Non-pigmented ciliary epithelial cell (primary cell): ENCODE results near the gene TERF2IP.

Experiments used
- DNase-seq: peaks from one replicate; pipeline ENCODE4 v3.0.0-alpha.2; 2010; ENCODE audit warnings: low read depth

TERF2IP gene

DNA sequence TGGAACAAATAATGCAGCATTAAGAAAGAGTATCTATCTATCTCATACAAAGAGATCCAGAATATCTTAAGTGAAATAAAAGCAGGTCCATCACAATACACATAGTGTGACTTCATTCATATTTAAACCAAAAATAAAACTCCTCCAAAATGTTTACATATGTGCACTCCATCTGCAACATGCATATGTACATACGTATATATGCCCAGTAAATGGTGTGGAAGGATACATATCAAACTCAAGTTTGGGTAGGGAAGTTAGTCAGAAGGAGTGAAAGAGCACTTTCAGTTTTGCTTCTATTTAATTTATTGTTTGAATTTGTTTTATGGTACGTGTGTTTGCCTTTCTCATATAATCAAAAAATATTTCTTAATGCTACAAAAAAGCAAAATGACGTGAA is 12.5 kb upstream of the TERF2IP start:
- DNase-seq: no peak

DNA sequence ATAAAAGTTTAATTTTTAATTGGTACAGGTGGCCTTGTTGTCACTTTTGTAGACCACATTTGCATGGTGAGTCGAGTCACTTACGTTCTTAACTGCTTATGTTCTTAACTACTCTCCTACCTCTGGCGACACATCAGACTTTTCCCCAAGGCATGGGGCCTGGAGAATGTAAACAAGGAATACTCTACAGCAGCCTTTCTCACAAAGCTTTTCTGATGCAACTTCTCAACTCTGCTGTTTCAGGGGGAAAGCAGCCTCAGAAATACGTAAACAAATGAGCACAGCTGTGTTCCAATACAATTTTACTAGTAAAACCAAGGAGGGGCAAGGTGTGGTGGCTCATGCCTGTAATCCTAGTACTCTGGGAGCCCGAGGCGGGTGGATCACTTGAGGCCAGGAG is 7.0 kb upstream of the TERF2IP start:
- no peak for DNase-seq

GRCh38 chr16:75644240-75645012 is 3.1 kb upstream of the TERF2IP start:
- DNase-seq: no peak

DNA sequence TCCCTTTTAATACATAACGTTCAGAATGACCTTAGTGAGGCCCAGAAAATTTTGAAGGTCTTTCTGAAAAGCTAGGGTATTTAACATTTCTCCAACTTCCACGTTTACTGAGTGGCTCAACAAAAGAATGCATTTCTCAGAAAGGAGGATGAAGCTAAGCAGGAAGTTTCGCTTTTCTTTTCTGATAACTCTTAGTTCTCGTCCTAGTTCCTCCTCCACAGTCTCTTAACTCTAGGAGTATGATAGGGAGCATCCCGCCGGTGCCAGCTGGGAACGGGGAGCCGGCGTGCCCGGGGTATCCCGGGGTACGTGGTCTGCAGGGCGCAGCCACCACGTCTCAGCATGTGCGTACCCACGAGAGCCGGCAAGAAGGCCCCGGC is 471 bp upstream of the TERF2IP start:
- DNase-seq: no peak

GRCh38 chr16:75648265-75649076 is 898 bp downstream of the TERF2IP start:
- peak; percentile 28 for DNase-seq

- no peak for DNase-seq
These were observed 6.3 kb downstream of the TERF2IP start for GRCh38 chr16:75653922-75654321.

DNA sequence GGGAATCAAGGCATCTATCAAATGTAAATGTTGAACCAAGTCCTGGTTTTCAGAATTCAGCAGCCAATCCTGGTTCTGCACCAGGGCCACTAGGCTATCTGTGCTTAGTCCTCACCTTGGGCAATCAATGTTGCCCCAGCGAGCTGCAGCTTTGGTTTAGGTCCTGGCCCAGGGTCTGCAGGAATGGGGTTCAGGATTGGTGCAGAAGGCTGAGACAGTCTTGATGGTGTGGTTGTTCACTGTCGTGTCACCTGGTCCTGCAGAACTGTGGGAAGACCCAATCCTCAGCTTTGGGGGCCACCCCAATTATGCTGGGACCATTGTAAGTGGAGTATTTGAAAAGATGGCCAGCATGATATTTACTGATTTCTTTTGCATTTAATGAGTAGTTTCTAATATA is 10.6 kb downstream of the TERF2IP start:
- DNase-seq: no peak

DNA sequence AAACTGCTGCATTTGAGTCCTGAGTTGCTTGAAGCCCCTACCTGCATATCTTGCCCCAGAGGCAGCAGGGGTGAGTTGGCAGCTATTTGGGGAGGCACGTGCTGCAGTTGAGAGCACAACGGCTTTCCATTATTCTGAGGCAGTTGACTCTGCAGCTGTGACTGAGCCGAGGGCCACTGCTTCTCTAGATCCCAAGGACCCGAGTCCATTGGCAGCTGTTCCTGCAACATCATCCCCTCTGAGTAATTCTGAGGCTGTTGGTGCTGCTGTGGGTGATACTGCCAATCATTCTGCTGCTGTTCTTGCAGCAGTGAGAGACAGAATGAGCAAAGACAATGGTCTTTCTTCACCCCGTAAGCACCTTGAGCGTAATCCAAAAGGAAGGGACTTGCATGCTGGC is 12.7 kb downstream of the TERF2IP start:
- DNase-seq: no peak

DNA sequence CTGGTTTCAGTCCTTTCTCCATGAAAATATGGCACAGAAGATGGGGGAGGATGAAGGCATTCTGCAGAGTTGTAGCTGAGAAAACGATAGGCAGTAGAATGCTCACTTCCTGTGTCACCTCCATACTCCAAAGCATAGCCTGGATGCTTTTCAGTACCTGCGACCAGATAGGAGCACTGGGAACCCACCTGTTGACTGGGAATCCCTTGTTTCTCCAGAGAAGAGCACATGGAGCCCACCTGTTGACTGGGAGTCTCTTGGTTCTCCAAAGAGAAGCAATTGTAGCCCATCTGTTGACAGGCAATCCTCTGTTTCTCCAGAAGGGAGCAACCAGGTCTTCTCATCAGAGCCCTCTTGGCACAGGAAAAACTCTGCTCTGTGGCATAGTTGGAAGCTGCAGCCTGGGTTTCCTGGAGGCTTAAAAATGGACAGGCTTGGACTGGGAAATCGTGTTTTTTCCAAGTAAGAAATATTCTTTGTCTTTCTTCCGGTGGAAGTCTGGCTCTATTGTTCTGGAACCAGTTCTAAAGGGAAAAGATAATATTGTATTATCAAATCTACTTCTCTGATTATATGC is 13.2 kb downstream of the TERF2IP start:
- DNase-seq: no peak

GRCh38 chr16:75667503-75667902 is 19.9 kb downstream of the TERF2IP start:
- DNase-seq: no peak

- no peak for DNase-seq
These were observed 29.3 kb downstream of the TERF2IP start, which contains the start of gene CPHXL2 for GRCh38 chr16:75676909-75677308. TSS of gene CPHXL2 (minus strand) at chr16:75677009. CDS start at chr16:75676999, 10 bp downstream.

DNA sequence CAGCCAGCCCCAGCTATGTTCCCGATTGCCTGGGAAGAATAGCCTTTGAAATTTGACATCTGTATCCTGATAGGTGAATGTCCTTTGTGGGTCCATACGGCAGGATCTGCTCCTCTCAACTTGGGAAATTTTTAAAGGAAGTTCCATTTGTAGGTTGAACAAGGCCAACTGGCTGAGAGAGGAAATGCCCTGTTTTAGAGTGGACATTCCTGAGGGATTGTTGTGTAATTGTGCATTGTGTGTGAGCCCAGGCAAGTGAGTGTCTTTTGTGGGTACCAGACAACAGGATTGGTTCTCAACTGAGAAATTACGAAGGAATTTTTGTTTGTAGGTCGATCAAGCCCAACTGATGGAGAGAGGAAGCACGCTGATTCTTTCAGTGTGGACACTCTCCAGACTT is 31.8 kb downstream of the TERF2IP start:
- no peak for DNase-seq

DNA sequence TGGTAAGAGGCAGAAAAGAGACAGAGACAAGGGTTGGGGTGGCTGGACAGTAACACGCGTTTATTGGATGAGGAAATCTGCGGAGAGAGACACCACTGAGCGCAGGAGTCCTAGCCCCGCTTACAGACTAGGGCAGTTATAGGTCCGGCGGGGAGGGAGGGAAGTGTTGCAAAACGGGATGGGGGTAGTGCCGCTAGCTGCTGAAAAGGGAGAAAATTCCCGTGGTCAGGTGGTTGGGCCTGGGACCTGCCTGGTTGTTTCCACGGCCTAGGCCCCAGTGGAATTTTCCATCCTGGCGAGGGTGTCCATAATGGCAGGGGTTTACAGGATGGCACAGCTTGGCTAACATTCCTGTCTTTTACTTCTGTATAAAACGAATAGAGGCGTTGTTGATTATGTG is 34.7 kb downstream of the TERF2IP start:
- no peak for DNase-seq

- DNase-seq: no peak
These were observed 39.8 kb downstream of the TERF2IP start for GRCh38 chr16:75687361-75687760.

DNA sequence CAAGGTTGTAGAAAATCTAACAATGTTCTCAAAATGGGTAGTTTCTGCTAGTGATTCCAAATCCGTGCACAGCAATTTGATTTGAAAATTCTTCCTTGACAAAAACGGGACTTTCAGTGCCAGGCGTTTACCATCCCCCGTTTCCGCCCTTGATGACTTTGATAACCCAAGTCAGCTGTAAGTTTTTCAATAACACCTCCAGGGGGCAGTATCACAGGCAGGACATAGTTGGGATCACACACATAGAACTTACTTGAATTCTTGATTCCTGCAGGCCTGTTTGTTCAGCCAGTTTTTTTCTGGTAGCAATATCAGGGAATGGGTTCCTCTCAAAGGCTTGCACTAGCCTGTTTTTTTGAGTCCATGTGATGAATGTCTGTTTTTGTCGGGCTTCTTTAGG is 48.1 kb downstream of the TERF2IP start:
- no peak for DNase-seq

- DNase-seq: no peak
These were observed 50.0 kb downstream of the TERF2IP start for GRCh38 chr16:75697571-75697970.

- DNase-seq: no peak
These were observed 53.8 kb downstream of the TERF2IP start, which contains the start of gene DUXB for GRCh38 chr16:75701361-75701760. TSS of gene DUXB (minus strand) at chr16:75701461. CDS start at chr16:75701418, 43 bp downstream.

DNA sequence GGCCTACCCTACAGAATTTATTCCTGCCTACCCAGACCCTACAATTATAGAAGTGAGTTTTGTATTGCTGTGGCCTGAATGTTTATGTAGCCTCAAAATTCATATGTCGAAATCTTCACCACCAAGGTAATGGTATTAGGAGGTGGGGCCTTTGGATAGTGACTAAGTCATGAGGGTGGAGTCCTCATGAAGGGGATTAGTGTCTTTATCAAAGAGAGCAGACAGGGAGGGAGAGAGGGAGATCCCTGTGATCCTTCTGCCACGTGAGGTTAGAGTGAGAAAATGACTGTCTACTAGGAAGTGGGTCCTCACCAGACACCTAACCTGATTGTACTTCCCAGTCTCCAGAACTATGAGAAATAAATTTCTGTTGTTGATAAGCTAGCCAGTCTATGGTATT is 54.7 kb downstream of the TERF2IP start:
- no peak for DNase-seq

DNA sequence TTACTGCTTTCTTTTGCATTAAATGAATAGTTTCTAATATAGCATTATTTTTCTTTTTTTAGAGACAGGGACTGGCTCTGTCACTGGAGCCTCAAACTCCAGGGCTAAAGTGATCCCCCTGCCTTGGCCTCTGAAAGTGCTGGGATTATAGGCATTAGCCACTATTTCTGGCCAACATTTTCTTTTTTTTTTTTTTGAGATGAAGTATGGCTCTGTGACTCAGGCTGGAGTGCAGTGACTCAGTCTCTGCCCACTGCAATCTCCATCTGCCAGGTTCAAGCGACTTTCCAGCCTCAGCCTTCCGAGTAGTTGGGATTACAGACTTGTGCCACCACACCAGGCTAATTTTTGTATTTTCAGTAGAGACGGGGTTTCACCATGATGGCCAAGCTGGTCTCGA is 55.7 kb downstream of the TERF2IP start:
- DNase-seq: peak; percentile 8
